Liver (tissue), 9 donors: ENCODE measurements around the gene LSAMP. TPM values are rescaled to one million over a fixed set of nuclear protein-coding genes. Genes with fewer than 3 reads are reported as not detected.

Source experiments
- DNase-seq: peaks from one replicate; pipeline ENCODE4 v3.0.0-alpha.2; 2017; ENCODE audit warnings: low spot score
- H3K27ac ChIP-seq, 2 donors: one replicate each; pipeline ENCODE4 v1.7.0; 2013; ENCODE audit warnings: inconsistent platforms in 2 of 2, low read length in 2 of 2, control low read depth in 1 of 2, low read depth in 1 of 2, mild to moderate bottlenecking in 1 of 2
- H3K27me3 ChIP-seq, 4 donors: one replicate each; pipeline versions ENCODE4 v1.6.1 to v1.7.0; 2013; ENCODE audit warnings: low read length in 3 of 4, inconsistent platforms in 1 of 4, mild to moderate bottlenecking in 1 of 4, moderate library complexity in 1 of 4; ENCODE audit not compliant: control insufficient read depth in 4 of 4, insufficient read depth in 4 of 4
- H3K36me3 ChIP-seq, 4 donors: one replicate each; pipeline versions ENCODE4 v1.6.1 to v1.7.0; 2013; ENCODE audit warnings: low read length in 3 of 4, mild to moderate bottlenecking in 3 of 4, low read depth in 1 of 4, moderate library complexity in 1 of 4; ENCODE audit not compliant: control insufficient read depth in 4 of 4, insufficient read depth in 3 of 4
- H3K4me1 ChIP-seq, 4 donors: one replicate each; pipeline versions ENCODE4 v1.6.1 to v1.7.0; 2013; ENCODE audit warnings: low read length in 3 of 4, mild to moderate bottlenecking in 3 of 4, moderate library complexity in 1 of 4; ENCODE audit not compliant: control insufficient read depth in 4 of 4, insufficient read depth in 4 of 4
- H3K4me3 ChIP-seq, 3 donors: one replicate each; pipeline versions ENCODE4 v1.6.1 to v1.7.0; 2013; ENCODE audit warnings: low read length in 3 of 3, control low read depth in 1 of 3, low read depth in 1 of 3, mild to moderate bottlenecking in 1 of 3
- H3K9ac ChIP-seq, 2 donors: one replicate each; pipeline ENCODE4 v1.7.0; 2013; ENCODE audit warnings: low read length in 2 of 2, mild to moderate bottlenecking in 2 of 2, moderate library complexity in 2 of 2, control low read depth in 1 of 2, low read depth in 1 of 2
- H3K9me3 ChIP-seq, 4 donors: one replicate each; pipeline versions ENCODE4 v1.6.1 to v1.7.0; 2013; ENCODE audit warnings: low read length in 3 of 4; ENCODE audit not compliant: control insufficient read depth in 4 of 4
- ATF3 ChIP-seq: IDR thresholded peaks from 2 replicates; pipeline ENCODE4 v1.6.1; 2016; ENCODE audit warnings: antibody characterized with exemption
- CTCF ChIP-seq: fragments of 150-350 bp; IDR thresholded peaks from 2 replicates; pipeline ENCODE4 v1.5.1; 2017; ENCODE audit warnings: improper control_type of control experiment, low read depth, low read length; ENCODE audit not compliant: missing input control
- FOXA1 ChIP-seq: IDR thresholded peaks from 2 replicates; pipeline ENCODE4 v1.6.1; 2016; ENCODE audit warnings: antibody characterized with exemption
- FOXA2 ChIP-seq: IDR thresholded peaks from 2 replicates; pipeline ENCODE4 v1.6.1; 2016; ENCODE audit warnings: antibody characterized with exemption
- GABPA ChIP-seq, 2 donors: IDR thresholded peaks in 1 of 2; conservative IDR thresholded peaks in 1 of 2; 2 replicates each; pipeline ENCODE4 v1.6.1; 2016; ENCODE audit warnings: antibody characterized with exemption in 2 of 2, mild to moderate bottlenecking in 1 of 2, moderate library complexity in 1 of 2
- HNF4A ChIP-seq, 2 donors: conservative IDR thresholded peaks; 2 replicates each; pipeline ENCODE4 v1.6.1; 2016; ENCODE audit warnings: antibody characterized with exemption in 2 of 2, mild to moderate bottlenecking in 2 of 2
- JUND ChIP-seq, 2 donors: IDR thresholded peaks; 2 replicates each; pipeline ENCODE4 v1.6.1; 2016; ENCODE audit warnings: antibody characterized with exemption in 2 of 2
- MAX ChIP-seq: IDR thresholded peaks from 2 replicates; pipeline ENCODE4 v1.6.1; 2016; ENCODE audit warnings: antibody characterized with exemption
- RAD21 ChIP-seq, 2 donors: IDR thresholded peaks; 2 replicates each; pipeline ENCODE4 v1.6.1; 2016; ENCODE audit warnings: antibody characterized with exemption in 2 of 2, mild to moderate bottlenecking in 2 of 2
- REST ChIP-seq: IDR thresholded peaks from 2 replicates; pipeline ENCODE4 v1.6.1; 2016; ENCODE audit warnings: antibody characterized with exemption, mild to moderate bottlenecking
- RXRA ChIP-seq, 2 donors: IDR thresholded peaks; 2 replicates each; pipeline ENCODE4 v1.6.1; 2017 to 2018; ENCODE audit warnings: antibody characterized with exemption in 2 of 2, mild to moderate bottlenecking in 1 of 2
- TAF1 ChIP-seq: conservative IDR thresholded peaks from 2 replicates; pipeline ENCODE4 v1.6.1; 2016; ENCODE audit warnings: antibody characterized with exemption, mild to moderate bottlenecking
- YY1 ChIP-seq: IDR thresholded peaks from 2 replicates; pipeline ENCODE4 v1.6.1; 2016; ENCODE audit warnings: antibody characterized with exemption, mild to moderate bottlenecking
- WGBS: extraction: QIAGEN DNeasy Blood & Tissue Kit; methylation state at CpG from one replicate; pipeline ENCODE4 v1.1.7; 2013; 5-methylcytosine and 5-hydroxymethylcytosine counted together
- polyA plus RNA-seq, 2 donors: library from polyadenylated mRNA; stranded (reverse) in 1 of 2; unstranded in 1 of 2; fragments of 200-250 nt in 1 of 2; fragments of >200 nt in 1 of 2; fragmentation: Nextera tagmentation in 1 of 2; extraction: Ambion mirVana in 1 of 2; gene quantifications; one replicate each; pipeline versions ENCODE4 v1.2.1 to v1.2.3, GENCODE V29; 2013 to 2015
- total RNA-seq, 2 donors: library from RNA; depleted of rRNA; stranded (reverse); fragments of >200 nt; gene quantifications; one replicate each; pipeline ENCODE4 v1.2.3, GENCODE V29; 2014
- donor health status: healthy.
- donor health status: healthy.
- donor health status: healthy.
- donor health status: healthy.
- donor health status: healthy.

The LSAMP gene
- total and polyA plus RNA-seq, 4 donors: 0.01 to 0.17 (median 0.06) TPM

GRCh38 chr3:116265320-116265695 is 180.0 kb downstream of the LSAMP start:
- WGBS: 77% methylated on average over 8 of the region's 8 CpGs
- DNase-seq: no peak
- no peak overlapping the region for H3K27ac ChIP-seq

GRCh38 chr3:116264546-116265319 is 180.6 kb downstream of the LSAMP start:
- WGBS: 50% methylated on average over 4 of the region's 4 CpGs
- Histone ChIP-seq H3K27me3 (no peaks in the 10 kb centered on the region), H3K27ac (no peak overlapping the region), H3K9me3 (no peaks in the 10 kb centered on the region), H3K4me3 (no peak overlapping the region), H3K4me1 (no peaks in the 10 kb centered on the region), H3K36me3 (no peaks in the 10 kb centered on the region), H3K9ac (no peak overlapping the region)
- DNase-seq: no peak
- TF ChIP-seq MAX: no peak
- no peak for TF ChIP-seq CTCF
- no peak for TF ChIP-seq GABPA (IDR thresholded peaks at IDR 0.05 in 1 of 2, conservative IDR thresholded peaks at IDR 0.05 in 1 of 2)
- no peak for TF ChIP-seq FOXA2
- no peak for TF ChIP-seq FOXA1
- TF ChIP-seq HNF4A (conservative IDR thresholded peaks at IDR 0.05): no peak
- TF ChIP-seq RXRA (IDR thresholded peaks at IDR 0.05): no peak

More at GRCh38 chr3:116265320-116265695, 180.0 kb downstream of the LSAMP start:
- TF ChIP-seq JUND (IDR thresholded peaks at IDR 0.05): no peak
- TF ChIP-seq YY1: no peak
- no peak for TF ChIP-seq GABPA (IDR thresholded peaks at IDR 0.05 in 1 of 2, conservative IDR thresholded peaks at IDR 0.05 in 1 of 2)
- no peak for TF ChIP-seq RAD21 (IDR thresholded peaks at IDR 0.05)
- TF ChIP-seq TAF1: no peak
- TF ChIP-seq REST: no peak
- no peak for TF ChIP-seq CTCF
- TF ChIP-seq ATF3: no peak
- no peak overlapping the region for H3K9ac ChIP-seq
- no peaks in the 10 kb centered on the region for H3K4me1 ChIP-seq
- no peaks in the 10 kb centered on the region for H3K9me3 ChIP-seq
- no peak overlapping the region for H3K4me3 ChIP-seq
- H3K27me3 ChIP-seq: no peaks in the 10 kb centered on the region
- H3K36me3 ChIP-seq: no peaks in the 10 kb centered on the region
